BE2C (cell line): ENCODE results near the gene ZNF750.

ENCODE experiments used
- DNase-seq: peaks from one replicate; pipeline ENCODE4 v3.0.0-alpha.2; 2020
- H3K27me3 ChIP-seq: fragments of 250-450 bp; sonication (Bioruptor Pico); 2 replicates; pipeline ENCODE4 v1.5.1; 2020; ENCODE audit warnings: mild to moderate bottlenecking
- H3K36me3 ChIP-seq: fragments of 250-450 bp; sonication (Bioruptor Pico); 2 replicates; pipeline ENCODE4 v1.5.1; 2020; ENCODE audit warnings: mild to moderate bottlenecking
- H3K4me1 ChIP-seq: fragments of 250-450 bp; sonication (Bioruptor Pico); 2 replicates; pipeline ENCODE4 v1.5.1; 2020
- H3K4me3 ChIP-seq: 2 replicates; pipeline ENCODE4 v1.5.1; 2011; ENCODE audit warnings: low read depth, low read length
- H3K9me3 ChIP-seq: fragments of 250-450 bp; sonication (Bioruptor Pico); 2 replicates; pipeline ENCODE4 v1.5.1; 2020
- CTCF ChIP-seq: IDR thresholded peaks from 2 replicates; pipeline ENCODE4 v1.5.1; 2012; ENCODE audit warnings: mild to moderate bottlenecking, low read depth, low read length

The ZNF750 gene

DNA sequence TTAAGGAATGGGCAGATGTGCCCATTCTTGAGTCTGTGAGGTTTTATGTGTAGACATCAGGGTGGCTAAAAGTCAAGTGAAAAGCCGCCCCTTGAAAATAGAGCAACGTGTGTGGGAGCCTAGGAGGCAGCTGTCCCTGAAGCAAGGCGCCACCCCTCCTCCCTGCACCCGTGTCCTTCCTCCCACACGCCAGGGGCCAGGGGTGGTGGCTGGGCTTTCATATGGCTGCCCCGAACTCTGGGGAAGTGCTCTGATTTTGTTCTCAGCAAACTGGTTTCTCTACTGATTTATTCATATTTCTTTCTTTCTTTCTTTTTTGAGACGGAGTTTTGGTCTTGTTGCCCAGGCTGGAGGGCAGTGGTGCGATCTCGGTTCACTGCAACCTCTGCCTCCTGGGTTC, 4.7 kb downstream of the ZNF750 start:
- Histone ChIP-seq H3K4me1 (peaks cover 3% of the 10 kb centered on the region; the same call in 1 of the 2 replicates), H3K36me3 (no peaks in the 10 kb centered on the region), H3K4me3 (no peak overlapping the region), H3K9me3 (no peaks in the 10 kb centered on the region), H3K27me3 (no peaks in the 10 kb centered on the region)
- TF ChIP-seq CTCF = no peak
- DNase-seq = no peak

- no peak for DNase-seq
- Histone ChIP-seq H3K4me3 (no peak overlapping the region), H3K36me3 (no peaks in the 10 kb centered on the region), H3K9me3 (no peaks in the 10 kb centered on the region), H3K27me3 (no peaks in the 10 kb centered on the region), H3K4me1 (peaks cover 7% of the 10 kb centered on the region)
- TF ChIP-seq CTCF = no peak
Measured at GRCh38 chr17:82832881-82833475, 6.8 kb downstream of the ZNF750 start.

GRCh38 chr17:82832411-82832810, 7.4 kb downstream of the ZNF750 start:
- H3K4me1 ChIP-seq = peaks cover 7% of the 10 kb centered on the region
- DNase-seq = no peak
- H3K27me3 ChIP-seq = no peaks in the 10 kb centered on the region
- no peak overlapping the region for H3K4me3 ChIP-seq
- H3K36me3 ChIP-seq = 0 out of 2 replicates have a peak, but pooled peaks cover under 1% of the 10 kb centered on the region
- no peak for TF ChIP-seq CTCF
- no peaks in the 10 kb centered on the region for H3K9me3 ChIP-seq

DNA sequence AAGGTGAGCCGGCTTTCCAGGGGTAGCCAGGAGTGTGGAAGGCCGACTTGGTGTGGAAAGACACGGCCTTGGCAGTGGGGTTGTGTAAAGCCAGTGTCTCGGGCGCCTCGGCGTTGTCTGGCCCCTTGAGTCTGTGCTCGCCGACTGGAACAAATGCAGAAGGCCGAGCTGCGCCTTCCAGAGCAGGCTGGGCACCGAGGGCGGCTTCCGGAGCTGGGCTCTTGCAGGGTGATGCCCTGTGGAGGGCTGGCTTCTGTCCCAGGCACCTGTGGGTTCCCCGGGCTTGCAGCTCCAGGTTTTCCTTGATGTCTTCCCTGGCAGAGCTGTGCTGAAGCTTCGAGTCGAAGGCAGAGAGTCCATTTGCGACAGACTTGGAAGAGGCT, 8.0 kb downstream of the ZNF750 start:
- no peak for DNase-seq
- Histone ChIP-seq H3K9me3 (no peaks in the 10 kb centered on the region), H3K36me3 (0 out of 2 replicates have a peak, but pooled peaks cover 4% of the 10 kb centered on the region), H3K27me3 (no peaks in the 10 kb centered on the region), H3K4me1 (peaks cover 7% of the 10 kb centered on the region), H3K4me3 (no peak overlapping the region)
- TF ChIP-seq CTCF = no peak

- Histone ChIP-seq H3K4me1 (peaks cover 7% of the 10 kb centered on the region), H3K4me3 (no peak overlapping the region), H3K36me3 (0 out of 2 replicates have a peak, but pooled peaks cover 4% of the 10 kb centered on the region), H3K27me3 (no peaks in the 10 kb centered on the region), H3K9me3 (no peaks in the 10 kb centered on the region)
- TF ChIP-seq CTCF = no peak
- DNase-seq = no peak
Measured at GRCh38 chr17:82831041-82831817, 8.6 kb downstream of the ZNF750 start.

GRCh38 chr17:82830249-82830661, 9.6 kb downstream of the ZNF750 start:
- TF ChIP-seq CTCF = no peak
- Histone ChIP-seq H3K27me3 (no peaks in the 10 kb centered on the region), H3K4me3 (peak overlapping the region; percentile 41), H3K36me3 (0 out of 2 replicates have a peak, but pooled peaks cover 4% of the 10 kb centered on the region), H3K9me3 (no peaks in the 10 kb centered on the region), H3K4me1 (peaks cover 7% of the 10 kb centered on the region)
- peak; percentile 97 for DNase-seq
